ENCODE data around the gene AGXT.

AGXT gene

DNA sequence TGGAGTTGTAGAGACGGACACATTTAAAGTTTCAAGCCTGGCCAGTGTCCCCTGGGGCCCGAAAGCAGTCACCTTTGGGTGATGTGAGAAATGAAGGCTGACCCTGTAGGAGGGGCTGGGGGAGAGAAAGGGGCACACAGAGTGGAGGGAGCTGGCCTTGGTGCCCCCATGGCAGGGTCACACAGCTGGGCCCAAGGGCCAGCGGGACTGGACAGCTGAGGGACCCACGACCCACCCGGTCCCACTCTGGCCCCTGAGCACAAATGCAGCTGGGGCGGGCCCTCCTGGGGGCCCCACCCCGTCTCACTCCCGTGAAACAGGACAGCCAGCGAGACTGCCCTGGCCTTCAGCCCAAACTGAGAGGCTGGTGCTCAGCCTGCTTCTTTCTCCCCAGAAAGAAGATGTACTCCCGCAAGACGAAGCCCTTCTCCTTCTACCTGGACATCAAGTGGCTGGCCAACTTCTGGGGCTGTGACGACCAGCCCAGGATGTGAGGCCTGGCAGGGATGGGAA lies 6.1 kb downstream of the AGXT start:
- H3K4me1 Mint-ChIP-seq, result no peaks in the 10 kb centered on the region
- no peak overlapping the region for H3K27ac Mint-ChIP-seq
- no peak for TF ChIP-seq CTCF (IDR thresholded peaks at IDR 0.05; ENCODE audit: unreplicated experiment in 3 of 3)
- H3K9me3 Mint-ChIP-seq, result no peaks in the 10 kb centered on the region
- H3K36me3 Mint-ChIP-seq (ENCODE audit: low read depth), result no peaks in the 10 kb centered on the region
- peaks cover 3% of the 10 kb centered on the region for H3K27me3 Mint-ChIP-seq (ENCODE audit: low read depth)
- no peak overlapping the region for H3K4me3 Mint-ChIP-seq

- H3K36me3 Mint-ChIP-seq (ENCODE audit: low read depth), result no peaks in the 10 kb centered on the region
- TF ChIP-seq CTCF (IDR thresholded peaks at IDR 0.05; ENCODE audit: unreplicated experiment in 3 of 3), result no peak
- no peaks in the 10 kb centered on the region for H3K9me3 Mint-ChIP-seq
- no peaks in the 10 kb centered on the region for H3K4me1 Mint-ChIP-seq
- H3K4me3 Mint-ChIP-seq, result no peak overlapping the region
- peaks cover 10% of the 10 kb centered on the region for H3K27me3 Mint-ChIP-seq (ENCODE audit: low read depth)
- no peak overlapping the region for H3K27ac Mint-ChIP-seq
These were observed 6.8 kb downstream of the AGXT start for GRCh38 chr2:240875228-240876034.

DNA sequence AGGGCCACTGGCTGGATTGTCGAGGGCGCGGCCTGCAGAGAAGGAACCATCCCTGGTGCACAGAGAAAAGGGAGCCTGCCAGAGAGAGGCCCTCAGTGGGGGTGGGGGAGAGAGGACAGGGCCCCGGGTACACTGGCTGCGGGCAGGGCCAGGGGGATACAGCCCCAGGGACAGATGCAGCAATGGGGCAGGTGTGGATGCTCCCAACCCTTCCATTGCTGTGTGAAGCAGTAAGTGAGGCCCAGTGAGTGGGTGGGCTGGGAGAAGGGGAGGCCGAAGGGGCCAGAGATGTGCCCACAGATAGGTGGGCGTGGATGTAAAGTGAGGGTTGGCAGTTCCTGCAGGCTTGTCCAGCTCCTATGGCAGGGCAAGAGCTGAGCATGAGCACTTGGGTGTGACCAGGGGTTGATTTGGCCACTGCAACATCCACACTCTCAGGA lies 7.4 kb downstream of the AGXT start:
- no peaks in the 10 kb centered on the region for H3K4me1 Mint-ChIP-seq
- no peaks in the 10 kb centered on the region for H3K36me3 Mint-ChIP-seq (ENCODE audit: low read depth)
- H3K27me3 Mint-ChIP-seq (ENCODE audit: low read depth), result peaks cover 12% of the 10 kb centered on the region
- H3K9me3 Mint-ChIP-seq, result no peaks in the 10 kb centered on the region
- no peak overlapping the region for H3K4me3 Mint-ChIP-seq
- TF ChIP-seq CTCF (IDR thresholded peaks at IDR 0.05; ENCODE audit: unreplicated experiment in 3 of 3), result no peak
- H3K27ac Mint-ChIP-seq, result no peak overlapping the region

- Mint-ChIP-seq H3K4me3 (no peak overlapping the region), H3K9me3 (no peaks in the 10 kb centered on the region), H3K4me1 (no peaks in the 10 kb centered on the region), H3K36me3 (ENCODE audit: low read depth) (no peaks in the 10 kb centered on the region), H3K27me3 (ENCODE audit: low read depth) (peaks cover 12% of the 10 kb centered on the region), H3K27ac (no peak overlapping the region)
- TF ChIP-seq CTCF (IDR thresholded peaks at IDR 0.05; ENCODE audit: unreplicated experiment in 3 of 3), result no peak
These were observed 8.0 kb downstream of the AGXT start for GRCh38 chr2:240876475-240877251.

GRCh38 chr2:240877460-240878340 lies 9.1 kb downstream of the AGXT start:
- no peak overlapping the region for H3K27ac Mint-ChIP-seq
- H3K36me3 Mint-ChIP-seq (ENCODE audit: low read depth), result no peaks in the 10 kb centered on the region
- TF ChIP-seq CTCF (IDR thresholded peaks at IDR 0.05; ENCODE audit: unreplicated experiment in 3 of 3), result no peak
- H3K4me1 Mint-ChIP-seq, result no peaks in the 10 kb centered on the region
- peaks cover 12% of the 10 kb centered on the region for H3K27me3 Mint-ChIP-seq (ENCODE audit: low read depth)
- H3K9me3 Mint-ChIP-seq, result no peaks in the 10 kb centered on the region
- no peak overlapping the region for H3K4me3 Mint-ChIP-seq
